ENCODE data around the gene SHKBP1.

Gene SHKBP1

DNA sequence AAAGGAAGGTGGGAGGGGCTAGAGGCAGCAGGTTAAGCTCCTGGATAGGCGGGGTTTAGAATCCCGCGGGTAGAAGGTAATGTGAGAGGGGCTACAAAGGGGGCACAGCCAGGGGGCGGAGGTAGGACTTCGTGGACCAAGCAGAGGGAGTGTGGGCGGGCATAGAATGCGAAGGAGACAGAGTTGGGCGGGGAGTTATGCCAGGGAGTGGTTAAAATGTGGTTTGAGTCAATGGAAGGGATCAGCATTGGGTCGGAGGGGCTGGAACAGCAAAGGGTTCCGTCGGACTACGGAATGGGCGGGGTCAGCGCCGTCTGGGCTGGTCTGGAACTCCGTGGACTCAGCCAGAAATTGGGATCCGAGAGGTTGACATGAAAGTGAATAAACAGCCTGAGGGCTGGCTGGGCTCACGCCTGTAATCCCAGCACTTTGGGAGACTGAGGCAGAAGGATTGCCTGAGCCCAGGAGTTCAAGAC, 27.5 kb downstream of the SHKBP1 start:
- Histone ChIP-seq H3K27me3 (ENCODE audit: insufficient read depth, low read length, poor library complexity) (peaks cover 9% of the 10 kb centered on the region), H3K4me2 (ENCODE audit: insufficient read depth, low read length) (peak overlapping the region; percentile 87), H3K79me2 (ENCODE audit: insufficient read depth, low read length) (no peaks in the 10 kb centered on the region), H4K20me1 (ENCODE audit: insufficient read depth, low read length) (peaks cover 3% of the 10 kb centered on the region; the same call in 1 of the 2 replicates), H3K4me3 (ENCODE audit: low read depth in 1 of 2, low read length in 2 of 2) (peak overlapping the region in 1 of 2 experiments; percentile 56; a peak in 2 of 4 replicates), H2AFZ (ENCODE audit: low read depth, low read length) (peak overlapping the region; percentile 58), H3K36me3 (ENCODE audit: insufficient read depth, low read length) (no peaks in the 10 kb centered on the region), H3K9me3 (ENCODE audit: insufficient read depth, low read length, severe bottlenecking) (no peaks in the 10 kb centered on the region), H3K4me1 (ENCODE audit: insufficient read depth, low read length) (peaks cover 42% of the 10 kb centered on the region), H3K27ac (ENCODE audit: low read length) (no peak overlapping the region), H3K9ac (ENCODE audit: low read depth, low read length) (no peak overlapping the region; the same call in 1 of the 2 replicates)
- TF ChIP-seq EZH2 (IDR thresholded peaks at IDR 0.05; ENCODE audit: borderline replicate concordance, low read depth, low read length, severe bottlenecking), result no peak
- TF ChIP-seq, protein P1, sequence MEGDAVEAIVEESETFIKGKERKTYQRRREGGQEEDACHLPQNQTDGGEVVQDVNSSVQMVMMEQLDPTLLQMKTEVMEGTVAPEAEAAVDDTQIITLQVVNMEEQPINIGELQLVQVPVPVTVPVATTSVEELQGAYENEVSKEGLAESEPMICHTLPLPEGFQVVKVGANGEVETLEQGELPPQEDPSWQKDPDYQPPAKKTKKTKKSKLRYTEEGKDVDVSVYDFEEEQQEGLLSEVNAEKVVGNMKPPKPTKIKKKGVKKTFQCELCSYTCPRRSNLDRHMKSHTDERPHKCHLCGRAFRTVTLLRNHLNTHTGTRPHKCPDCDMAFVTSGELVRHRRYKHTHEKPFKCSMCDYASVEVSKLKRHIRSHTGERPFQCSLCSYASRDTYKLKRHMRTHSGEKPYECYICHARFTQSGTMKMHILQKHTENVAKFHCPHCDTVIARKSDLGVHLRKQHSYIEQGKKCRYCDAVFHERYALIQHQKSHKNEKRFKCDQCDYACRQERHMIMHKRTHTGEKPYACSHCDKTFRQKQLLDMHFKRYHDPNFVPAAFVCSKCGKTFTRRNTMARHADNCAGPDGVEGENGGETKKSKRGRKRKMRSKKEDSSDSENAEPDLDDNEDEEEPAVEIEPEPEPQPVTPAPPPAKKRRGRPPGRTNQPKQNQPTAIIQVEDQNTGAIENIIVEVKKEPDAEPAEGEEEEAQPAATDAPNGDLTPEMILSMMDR (IDR thresholded peaks at IDR 0.05; ENCODE audit: borderline replicate concordance, extremely low read depth, low read length, poor library complexity, severe bottlenecking), result peak; percentile 9
- ATAC-seq (ENCODE audit: insufficient read depth, low read depth) (no peak; the same call in 1 of the 3 replicates), DNase-seq (no peak)

DNA sequence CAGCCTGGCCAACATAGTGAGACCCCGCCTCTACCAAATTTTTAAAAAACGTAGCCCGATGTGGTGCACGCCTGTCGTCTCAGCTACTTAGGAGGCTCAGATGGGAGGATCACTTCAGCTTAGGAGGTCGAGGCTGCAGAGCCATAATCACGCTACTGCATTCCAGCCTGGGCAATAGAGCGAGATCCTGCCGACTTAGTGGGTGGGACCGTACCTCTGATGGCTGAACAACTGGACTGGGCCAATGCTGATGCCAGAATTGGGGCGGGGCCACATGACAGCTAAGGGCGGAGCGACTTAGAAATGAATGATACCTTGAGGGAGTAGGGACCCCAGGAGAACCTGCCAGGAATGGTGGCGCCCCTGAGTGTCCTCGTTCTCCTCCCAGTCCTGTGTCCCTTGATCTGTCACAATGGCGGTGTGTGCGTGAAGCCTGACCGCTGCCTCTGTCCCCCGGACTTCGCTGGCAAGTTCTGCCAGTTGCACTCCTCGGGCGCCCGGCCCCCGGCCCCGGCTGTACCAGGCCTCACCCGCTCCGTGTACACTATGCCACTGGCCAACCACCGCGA, 28.1 kb downstream of the SHKBP1 start:
- ATAC-seq (ENCODE audit: insufficient read depth, low read depth) (no peak), DNase-seq (no peak)
- no peak for TF ChIP-seq EZH2 (IDR thresholded peaks at IDR 0.05; ENCODE audit: borderline replicate concordance, low read depth, low read length, severe bottlenecking)
- TF ChIP-seq, protein P1 (IDR thresholded peaks at IDR 0.05; ENCODE audit: borderline replicate concordance, extremely low read depth, low read length, poor library complexity, severe bottlenecking), result no peak
- peaks cover 3% of the 10 kb centered on the region; the same call in 1 of the 2 replicates for H4K20me1 ChIP-seq (ENCODE audit: insufficient read depth, low read length)
- peaks cover 41% of the 10 kb centered on the region for H3K4me1 ChIP-seq (ENCODE audit: insufficient read depth, low read length)
- no peaks in the 10 kb centered on the region for H3K79me2 ChIP-seq (ENCODE audit: insufficient read depth, low read length)
- H3K9ac ChIP-seq (ENCODE audit: low read depth, low read length), result peak overlapping the region; percentile 50
- H3K27ac ChIP-seq (ENCODE audit: low read length), result no peak overlapping the region
- H3K27me3 ChIP-seq (ENCODE audit: insufficient read depth, low read length, poor library complexity), result peaks cover 9% of the 10 kb centered on the region
- H3K36me3 ChIP-seq (ENCODE audit: insufficient read depth, low read length), result no peaks in the 10 kb centered on the region
- H3K4me3 ChIP-seq (ENCODE audit: low read depth in 1 of 2, low read length in 2 of 2), result peak overlapping the region in 1 of 2 experiments; percentile 56; a peak in 2 of 4 replicates
- H3K4me2 ChIP-seq (ENCODE audit: insufficient read depth, low read length), result peak overlapping the region; percentile 87
- peak overlapping the region; percentile 75 for H2AFZ ChIP-seq (ENCODE audit: low read depth, low read length)
- H3K9me3 ChIP-seq (ENCODE audit: insufficient read depth, low read length, severe bottlenecking), result no peaks in the 10 kb centered on the region

DNA sequence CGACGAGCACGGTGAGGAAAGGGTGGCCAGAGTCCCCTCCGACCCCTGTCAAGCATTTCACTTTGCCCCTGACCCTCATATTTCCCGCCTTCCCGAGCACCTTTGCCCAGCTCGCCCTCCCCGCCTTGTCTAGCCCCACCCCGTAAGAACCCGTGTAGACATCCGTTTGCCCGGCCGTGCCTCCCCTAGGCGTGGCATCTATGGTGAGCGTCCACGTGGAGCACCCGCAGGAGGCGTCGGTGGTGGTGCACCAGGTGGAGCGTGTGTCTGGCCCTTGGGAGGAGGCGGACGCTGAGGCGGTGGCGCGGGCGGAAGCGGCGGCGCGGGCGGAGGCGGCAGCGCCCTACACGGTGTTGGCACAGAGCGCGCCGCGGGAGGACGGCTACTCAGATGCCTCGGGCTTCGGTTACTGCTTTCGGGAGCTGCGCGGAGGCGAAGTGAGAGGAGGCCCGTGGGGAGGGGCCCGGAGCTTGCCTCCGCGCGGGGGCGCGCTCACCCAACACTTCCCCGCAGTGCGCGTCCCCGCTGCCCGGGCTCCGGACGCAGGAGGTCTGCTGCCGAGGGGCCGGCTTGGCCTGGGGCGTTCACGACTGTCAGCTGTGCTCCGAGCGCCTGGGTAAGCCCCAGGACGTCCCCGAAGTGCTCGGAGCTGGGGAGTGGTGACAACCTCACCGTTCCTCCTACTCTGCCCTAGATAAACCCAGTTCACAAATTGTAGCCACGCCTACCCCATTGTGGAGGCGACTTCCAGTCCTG, 28.7 kb downstream of the SHKBP1 start:
- Histone ChIP-seq H3K4me3 (ENCODE audit: low read depth in 1 of 2, low read length in 2 of 2) (peak overlapping the region in 1 of 2 experiments; percentile 56; a peak in 2 of 4 replicates), H3K36me3 (ENCODE audit: insufficient read depth, low read length) (no peaks in the 10 kb centered on the region), H3K9me3 (ENCODE audit: insufficient read depth, low read length, severe bottlenecking) (no peaks in the 10 kb centered on the region), H3K27ac (ENCODE audit: low read length) (0 out of 2 replicates have a peak overlapping the region, but pooled peaks have one; percentile 18), H3K27me3 (ENCODE audit: insufficient read depth, low read length, poor library complexity) (peaks cover 12% of the 10 kb centered on the region), H3K4me2 (ENCODE audit: insufficient read depth, low read length) (peak overlapping the region; percentile 87), H3K9ac (ENCODE audit: low read depth, low read length) (peak overlapping the region; percentile 50), H3K4me1 (ENCODE audit: insufficient read depth, low read length) (peaks cover 40% of the 10 kb centered on the region), H3K79me2 (ENCODE audit: insufficient read depth, low read length) (no peaks in the 10 kb centered on the region), H4K20me1 (ENCODE audit: insufficient read depth, low read length) (peaks cover 3% of the 10 kb centered on the region; the same call in 1 of the 2 replicates), H2AFZ (ENCODE audit: low read depth, low read length) (peak overlapping the region; percentile 75)
- DNase-seq (peak; percentile 74), ATAC-seq (ENCODE audit: insufficient read depth, low read depth) (peak; percentile 44)
- no peak for TF ChIP-seq EZH2 (IDR thresholded peaks at IDR 0.05; ENCODE audit: borderline replicate concordance, low read depth, low read length, severe bottlenecking)
- TF ChIP-seq, protein P1 (IDR thresholded peaks at IDR 0.05; ENCODE audit: borderline replicate concordance, extremely low read depth, low read length, poor library complexity, severe bottlenecking), result peak; percentile 28

Measured in DND-41 (cell line).